ENCODE measurements around the gene ZNF526. TPM values are rescaled to one million over a fixed set of nuclear protein-coding genes. Genes with fewer than 3 reads are reported as not detected.

Gene ZNF526
- total RNA-seq, 1 donor from 2014 or later, result 5.9 TPM

GRCh38 chr19:42268142-42268703, 48.1 kb downstream of the ZNF526 start:
- H3K27me3 ChIP-seq (ENCODE audit: low read depth), result no peaks in the 10 kb centered on the region
- H3K9me3 ChIP-seq (replicated peaks), result no peaks in the 10 kb centered on the region
- H3K4me1 ChIP-seq, result peaks cover 33% of the 10 kb centered on the region
- DNase-seq, result peak; percentile 98
- H3K27ac ChIP-seq (replicated peaks), result peak overlapping the region; percentile 99
- TF ChIP-seq, protein P1, sequence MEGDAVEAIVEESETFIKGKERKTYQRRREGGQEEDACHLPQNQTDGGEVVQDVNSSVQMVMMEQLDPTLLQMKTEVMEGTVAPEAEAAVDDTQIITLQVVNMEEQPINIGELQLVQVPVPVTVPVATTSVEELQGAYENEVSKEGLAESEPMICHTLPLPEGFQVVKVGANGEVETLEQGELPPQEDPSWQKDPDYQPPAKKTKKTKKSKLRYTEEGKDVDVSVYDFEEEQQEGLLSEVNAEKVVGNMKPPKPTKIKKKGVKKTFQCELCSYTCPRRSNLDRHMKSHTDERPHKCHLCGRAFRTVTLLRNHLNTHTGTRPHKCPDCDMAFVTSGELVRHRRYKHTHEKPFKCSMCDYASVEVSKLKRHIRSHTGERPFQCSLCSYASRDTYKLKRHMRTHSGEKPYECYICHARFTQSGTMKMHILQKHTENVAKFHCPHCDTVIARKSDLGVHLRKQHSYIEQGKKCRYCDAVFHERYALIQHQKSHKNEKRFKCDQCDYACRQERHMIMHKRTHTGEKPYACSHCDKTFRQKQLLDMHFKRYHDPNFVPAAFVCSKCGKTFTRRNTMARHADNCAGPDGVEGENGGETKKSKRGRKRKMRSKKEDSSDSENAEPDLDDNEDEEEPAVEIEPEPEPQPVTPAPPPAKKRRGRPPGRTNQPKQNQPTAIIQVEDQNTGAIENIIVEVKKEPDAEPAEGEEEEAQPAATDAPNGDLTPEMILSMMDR (IDR thresholded peaks at IDR 0.05; ENCODE audit: borderline replicate concordance), result no peak
- intact Hi-C loops (cut with micrococcal nuclease), result no loop called here
- H3K4me3 ChIP-seq, result peak overlapping the region; percentile 80
- peaks cover 14% of the 10 kb centered on the region for H3K36me3 ChIP-seq

DNA sequence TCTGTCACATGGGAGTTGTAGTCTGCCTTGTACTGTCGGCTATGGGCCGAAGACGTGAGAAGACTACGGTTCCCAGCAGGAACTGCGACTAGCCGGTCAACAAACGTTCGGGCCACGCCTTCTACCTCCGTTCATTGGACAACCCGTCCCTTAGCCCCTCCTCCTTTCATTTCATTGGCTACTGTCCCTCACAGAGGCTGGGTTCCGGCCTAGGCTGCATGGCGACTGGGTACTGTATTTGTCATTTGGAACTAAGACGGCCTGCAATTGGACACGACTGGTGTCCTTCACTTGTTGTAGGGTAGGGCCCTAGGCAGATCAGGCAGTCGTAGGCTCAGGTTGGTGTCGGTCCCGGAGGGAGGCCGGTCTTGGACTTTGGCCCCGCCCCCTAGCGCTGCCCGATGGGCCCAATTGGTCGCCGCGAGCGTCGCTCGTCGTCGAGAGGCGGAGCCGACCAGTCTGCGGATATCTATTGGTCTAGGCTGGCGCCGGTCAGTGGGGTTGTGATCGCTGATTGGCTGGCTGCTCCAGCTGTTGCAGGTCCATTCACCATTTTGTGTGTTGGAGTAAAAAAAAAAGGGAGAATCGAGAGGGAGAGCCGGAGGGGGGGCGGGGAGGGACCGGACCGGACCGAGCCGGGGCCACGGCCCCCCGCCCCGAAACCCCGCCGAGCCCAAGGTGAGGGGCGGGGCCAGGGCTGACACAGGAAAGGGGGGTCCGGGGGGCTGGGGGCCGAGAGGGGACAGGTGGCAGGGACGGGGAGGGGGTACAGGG, 48.8 kb downstream of the ZNF526 start, which contains the start of gene CIC:
TSS of gene CIC (plus strand) at position 549 of the 774 bp plus-strand sequence. CDS start 2,532 bp downstream, outside the sequence.
- peak within 1 kb of the TSS; percentile 99 for H3K27ac ChIP-seq (replicated peaks)
- peaks cover 33% of the 10 kb centered on the region for H3K4me1 ChIP-seq
- TF ChIP-seq, protein P1 (IDR thresholded peaks at IDR 0.05; ENCODE audit: borderline replicate concordance), result no peak
- no peaks in the 10 kb centered on the region for H3K27me3 ChIP-seq (ENCODE audit: low read depth)
- intact Hi-C loops (cut with micrococcal nuclease), result no loop called here
- peaks cover 21% of the 10 kb centered on the region for H3K36me3 ChIP-seq
- peak within 1 kb of the TSS; percentile 80 for H3K4me3 ChIP-seq
- peak; percentile 99 for DNase-seq
- H3K9me3 ChIP-seq (replicated peaks), result no peaks in the 10 kb centered on the region

GRCh38 chr19:42269478-42270345, 49.6 kb downstream of the ZNF526 start:
- H3K27ac ChIP-seq (replicated peaks), result peak overlapping the region; percentile 91
- H3K4me1 ChIP-seq, result peaks cover 41% of the 10 kb centered on the region
- H3K36me3 ChIP-seq, result peaks cover 29% of the 10 kb centered on the region
- peak overlapping the region; percentile 71 for H3K4me3 ChIP-seq
- TF ChIP-seq, protein P1 (IDR thresholded peaks at IDR 0.05; ENCODE audit: borderline replicate concordance), result no peak
- H3K9me3 ChIP-seq (replicated peaks), result no peaks in the 10 kb centered on the region
- no peaks in the 10 kb centered on the region for H3K27me3 ChIP-seq (ENCODE audit: low read depth)
- DNase-seq, result no peak
- intact Hi-C loops (cut with micrococcal nuclease), result no loop called here

DNA sequence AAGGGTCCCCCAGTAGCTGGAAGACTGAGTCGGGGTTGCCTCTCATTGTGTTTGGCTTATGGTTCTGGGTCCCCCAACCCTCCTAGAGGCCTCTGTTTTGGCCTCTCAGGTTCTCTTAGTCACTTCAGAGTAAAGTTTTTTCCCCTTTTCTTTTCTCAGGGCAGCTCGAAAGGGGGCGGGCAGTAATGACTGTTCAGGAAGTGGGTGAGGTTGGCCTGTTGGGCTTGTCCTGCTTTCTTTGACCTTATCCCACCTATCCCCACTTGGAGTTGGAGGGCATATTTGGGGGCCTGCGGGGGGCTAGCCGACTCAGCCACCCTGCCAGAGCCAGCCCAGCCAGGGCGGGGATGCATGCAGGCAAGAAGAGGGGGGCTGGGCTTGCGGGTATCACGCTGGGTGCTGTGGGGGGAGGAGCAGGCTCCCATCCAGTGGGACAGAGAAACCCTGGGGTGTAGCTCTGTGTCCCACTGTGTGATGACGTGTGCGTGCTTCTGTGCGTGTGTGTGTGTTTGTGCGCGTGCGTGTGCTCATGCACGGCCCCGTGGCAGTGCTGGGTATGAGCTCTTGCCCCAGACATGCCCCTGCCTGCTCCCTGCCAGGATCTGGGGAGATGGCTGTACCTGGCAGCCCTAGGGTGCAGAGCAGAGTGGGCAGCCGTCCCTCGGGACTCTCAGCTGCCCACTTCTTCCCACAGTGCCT, 50.4 kb downstream of the ZNF526 start:
- intact Hi-C loops (cut with micrococcal nuclease), result no loop called here
- peak overlapping the region; percentile 71 for H3K4me3 ChIP-seq
- no peak for DNase-seq
- H3K4me1 ChIP-seq, result peaks cover 48% of the 10 kb centered on the region
- H3K27ac ChIP-seq (replicated peaks), result peak overlapping the region; percentile 91
- H3K36me3 ChIP-seq, result peaks cover 32% of the 10 kb centered on the region
- no peaks in the 10 kb centered on the region for H3K9me3 ChIP-seq (replicated peaks)
- no peaks in the 10 kb centered on the region for H3K27me3 ChIP-seq (ENCODE audit: low read depth)
- TF ChIP-seq, protein P1 (IDR thresholded peaks at IDR 0.05; ENCODE audit: borderline replicate concordance), result no peak

GRCh38 chr19:42271045-42271419, 50.9 kb downstream of the ZNF526 start:
- TF ChIP-seq, protein P1 (IDR thresholded peaks at IDR 0.05; ENCODE audit: borderline replicate concordance), result no peak
- Histone ChIP-seq H3K36me3 (peaks cover 32% of the 10 kb centered on the region), H3K4me3 (peak overlapping the region; percentile 71), H3K27me3 (ENCODE audit: low read depth) (no peaks in the 10 kb centered on the region), H3K9me3 (replicated peaks) (no peaks in the 10 kb centered on the region), H3K27ac (replicated peaks) (peak overlapping the region; percentile 91), H3K4me1 (peaks cover 54% of the 10 kb centered on the region)
- intact Hi-C loops (cut with micrococcal nuclease), result no loop called here
- no peak for DNase-seq
